SK-MEL-5 (cell line): ENCODE results near the gene LSM7. TPM values are rescaled to one million over a fixed set of nuclear protein-coding genes. Genes with fewer than 3 reads are reported as not detected.
"Not testable (repeated sequence)": the region's sequence is repeated elsewhere in the genome, so short reads cannot be mapped to it uniquely, and the experiment has no call there.

Experiments
- DNase-seq: peaks from one replicate; pipeline ENCODE4 v3.0.0-alpha.2; 2016; ENCODE audit warnings: low read depth, low spot score
- in situ Hi-C: cut with HindIII; loops from 2 replicates; pipeline ENCODE4 v1.10.0; 2016; ENCODE audit warnings: low sequenced_read_pairs, high pct_unique_total_duplicates, low pct_unique_long_range_greater_than_20kb
- total RNA-seq: library from RNA; depleted of rRNA; stranded (reverse); fragments of >200 nt; shearing (Covaris generic); gene quantifications from 2 replicates; pipeline ENCODE4 v1.2.3, GENCODE V29; 2014

LSM7 gene
- total RNA-seq, 1 experiment from 2014 or later: 128 TPM

DNA sequence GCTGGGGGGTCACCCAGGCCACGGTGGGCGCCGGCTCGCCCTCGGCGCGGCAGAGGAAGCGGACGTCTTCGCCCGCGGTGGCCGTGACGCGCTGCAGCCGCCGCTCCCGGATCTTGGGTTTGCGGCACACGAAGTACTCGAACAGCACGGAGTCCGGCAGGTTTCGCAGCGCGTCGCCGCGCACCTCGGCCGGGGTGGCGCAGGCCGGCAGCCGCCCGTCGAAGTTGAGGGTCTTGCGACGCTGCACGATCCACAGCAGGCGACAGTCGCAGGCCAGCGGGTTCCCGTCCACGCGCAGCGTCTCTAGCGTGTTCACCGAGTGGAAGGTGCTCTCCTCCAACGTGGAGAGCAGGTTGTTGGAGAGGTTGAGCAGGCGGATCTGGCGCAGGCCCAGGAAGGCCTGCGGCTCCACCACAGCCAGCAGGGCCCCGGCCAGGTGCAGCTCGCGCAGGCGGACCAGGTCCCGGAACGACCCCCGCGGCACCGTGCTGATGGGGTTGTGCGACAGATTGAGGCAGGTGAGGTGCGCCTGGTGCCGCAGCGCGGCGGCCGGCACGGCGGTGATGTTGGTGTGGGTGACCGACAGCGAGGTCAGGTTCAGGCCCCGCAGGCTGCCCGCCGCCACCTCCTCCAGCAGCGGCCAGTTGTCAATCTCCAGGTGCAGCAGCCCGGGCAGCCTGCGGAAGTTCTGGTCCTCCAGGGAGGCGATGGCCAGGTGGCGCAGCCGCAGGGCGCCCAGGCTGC, 37.8 kb downstream of the LSM7 start:
- in situ Hi-C loops: no loop called here
- no peak for DNase-seq

DNA sequence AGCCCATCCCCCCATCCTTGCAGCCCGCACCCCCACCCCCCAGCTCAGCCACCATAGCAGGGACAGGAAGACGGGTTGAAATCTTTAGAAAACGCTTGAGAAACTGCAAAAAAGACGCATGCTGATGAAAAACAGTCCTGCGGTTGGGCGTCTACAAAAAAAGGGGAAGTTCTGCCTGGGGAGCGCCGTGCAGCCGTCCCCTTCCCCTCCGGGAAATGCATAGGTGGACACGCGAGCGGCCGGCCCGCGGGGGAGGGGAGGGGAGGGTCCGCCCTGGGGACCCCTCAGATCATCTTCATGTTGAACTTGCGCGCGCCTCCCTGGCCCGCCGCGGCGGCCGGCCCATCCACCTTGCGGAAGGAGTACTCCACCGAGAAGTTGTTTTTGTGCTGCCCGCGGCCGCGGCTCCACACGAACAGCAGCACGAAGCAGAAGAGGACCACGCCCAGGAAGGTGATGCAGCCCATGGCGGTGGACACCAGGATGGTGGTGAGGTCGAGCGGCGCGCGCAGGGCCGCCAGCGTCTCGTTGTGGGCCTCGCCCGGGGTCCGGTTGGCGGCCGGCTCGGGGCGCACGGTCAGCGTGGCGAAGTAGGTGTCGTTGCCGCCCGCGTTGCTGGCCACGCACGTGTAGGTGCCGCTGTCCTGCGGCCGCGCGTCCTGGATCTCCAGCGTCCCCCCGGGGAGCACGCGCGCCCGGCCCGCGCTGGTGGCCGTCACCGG, 38.5 kb downstream of the LSM7 start:
- DNase-seq: no peak
- in situ Hi-C loops: no loop called here

DNA sequence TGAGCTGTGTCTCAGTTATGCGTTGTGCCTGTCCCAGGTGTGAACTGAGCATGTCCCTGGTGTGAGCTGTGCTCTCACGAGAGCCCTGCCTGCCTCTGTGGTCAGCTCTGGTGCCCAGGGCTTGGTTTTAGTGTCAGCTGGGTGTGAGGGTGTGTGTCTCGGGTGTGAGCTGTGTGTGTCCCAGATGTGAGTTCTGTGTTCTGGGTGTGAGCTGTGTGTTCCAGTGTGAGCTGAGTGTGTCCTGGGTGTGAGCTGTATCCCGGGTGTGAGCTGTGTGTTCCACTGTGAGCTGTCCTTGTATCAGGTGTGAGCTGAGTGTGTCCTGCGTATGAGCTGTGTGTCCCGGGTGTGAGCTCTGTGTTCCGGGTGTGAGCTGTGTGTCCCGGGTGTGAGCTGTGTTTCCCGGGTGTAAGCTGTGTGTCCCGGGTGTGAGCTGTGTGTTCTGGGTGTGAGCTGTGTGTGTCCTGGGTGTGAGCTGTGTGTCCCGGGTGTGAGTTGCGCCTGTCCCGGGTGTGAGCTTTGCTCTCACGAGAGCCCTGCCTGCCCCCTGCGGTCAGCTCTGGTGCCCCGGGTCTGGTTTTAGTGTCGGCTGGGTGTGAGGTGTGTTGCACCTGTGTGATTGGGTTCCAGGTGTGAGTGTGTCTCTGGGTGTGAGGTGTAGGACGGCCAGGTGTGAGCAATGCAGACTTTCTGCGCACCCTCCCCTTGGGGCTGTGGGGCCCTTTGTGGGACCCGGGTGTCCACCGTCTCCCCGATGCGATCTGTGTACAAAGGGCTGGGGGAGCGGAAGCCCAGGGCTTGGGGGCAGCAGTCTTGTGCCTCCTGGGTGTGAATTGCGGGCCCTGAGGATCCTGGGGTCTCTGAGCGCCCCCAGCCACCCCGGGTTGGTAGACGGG, 39.3 kb downstream of the LSM7 start:
- DNase-seq: no peak
- in situ Hi-C loops: no loop called here

DNA sequence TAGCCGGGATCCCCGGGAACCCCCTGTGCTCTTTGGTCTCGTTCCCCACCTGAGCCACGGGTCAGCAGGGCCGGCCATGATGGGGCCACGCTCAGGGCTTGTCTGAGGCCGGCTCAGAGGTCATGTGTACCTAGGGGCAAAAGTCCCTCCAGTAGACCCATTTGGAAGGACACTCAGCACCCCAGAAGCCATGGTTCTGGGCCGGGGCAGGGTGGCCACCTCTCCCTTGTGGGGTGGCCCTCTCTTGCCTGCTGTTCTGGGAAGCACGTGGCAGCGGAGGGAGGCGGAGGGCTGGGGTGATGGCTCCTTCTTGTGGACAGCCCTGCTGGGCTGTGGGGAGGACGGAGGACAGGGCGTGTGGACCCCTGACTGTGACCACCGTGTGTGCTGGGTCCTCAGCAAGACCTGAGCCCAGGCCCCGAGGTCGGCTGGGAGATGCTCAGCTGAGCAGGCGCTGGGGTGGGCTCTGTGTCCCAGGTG, 40.0 kb downstream of the LSM7 start:
- in situ Hi-C loops: no loop called here
- no peak for DNase-seq

GRCh38 chr19:2287585-2288337, 40.6 kb downstream of the LSM7 start:
- in situ Hi-C loops: no loop called here
- no peak for DNase-seq

DNA sequence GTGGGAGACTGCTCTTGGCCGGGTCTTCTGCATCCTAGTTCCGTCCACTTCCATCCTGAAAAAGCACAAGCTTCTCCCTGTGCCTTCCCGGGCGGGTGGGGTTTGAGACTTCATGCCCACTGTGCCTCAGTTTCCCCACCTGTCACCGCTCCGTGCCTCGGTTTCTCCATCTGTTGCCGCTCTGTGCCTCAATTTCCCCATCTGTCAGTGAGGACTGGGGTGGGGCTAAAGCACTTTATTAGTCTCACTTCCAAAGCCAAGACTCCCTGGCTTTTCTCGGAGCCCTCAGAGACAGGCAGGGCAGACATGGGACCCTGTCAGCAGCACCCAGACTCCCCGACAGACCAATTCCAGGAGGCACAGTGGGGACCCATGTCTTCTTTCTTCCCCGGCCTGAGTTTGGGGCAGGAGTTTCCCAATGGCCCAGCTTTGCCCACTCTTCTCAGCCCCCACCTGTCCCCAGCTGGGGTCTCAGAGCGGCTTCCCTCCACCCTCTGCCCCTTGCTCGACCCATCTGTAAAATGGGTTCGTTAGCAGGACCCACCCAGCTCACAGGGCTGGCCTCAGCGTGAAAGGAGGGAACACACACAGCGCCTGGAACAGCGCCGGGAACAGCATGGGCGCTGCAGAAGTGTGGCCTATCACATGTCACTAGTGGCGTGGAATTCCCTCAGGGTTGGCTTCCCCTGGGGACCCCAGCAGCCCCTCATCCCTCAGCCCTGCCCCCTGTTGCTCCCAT, 41.8 kb downstream of the LSM7 start:
- DNase-seq: no peak
- in situ Hi-C loops: no loop called here

DNA sequence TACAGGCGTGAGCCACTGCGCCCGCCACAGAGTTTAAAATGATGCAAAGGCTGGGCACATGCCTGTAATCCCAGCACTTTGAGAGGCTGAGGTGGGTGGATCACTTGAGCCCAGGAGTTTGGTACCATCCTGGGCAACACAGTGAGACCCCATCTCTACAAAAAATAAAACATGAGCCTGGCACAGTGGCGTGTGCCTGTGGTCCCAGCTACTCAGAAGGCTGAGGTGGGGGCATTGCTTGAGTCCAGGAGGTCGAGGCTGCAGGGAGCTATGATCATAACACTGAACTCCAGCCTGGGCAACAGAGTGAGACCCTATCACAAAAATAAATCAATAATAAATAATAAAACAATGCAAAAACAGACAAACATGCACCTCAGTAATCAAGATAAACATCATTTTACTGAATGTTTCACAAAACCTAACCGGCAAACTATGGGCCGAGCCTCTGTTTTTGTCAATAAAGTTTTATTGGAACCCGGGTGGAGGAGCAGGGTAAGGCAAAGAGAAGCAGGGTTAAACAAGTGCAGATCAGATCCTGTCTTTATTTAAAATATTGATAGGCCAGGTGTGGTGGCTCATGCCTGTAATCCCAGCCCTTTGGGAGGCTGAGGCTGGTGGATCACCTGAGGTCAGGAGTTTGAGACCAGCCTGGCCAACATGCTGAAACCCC, 44.4 kb downstream of the LSM7 start:
- no peak for DNase-seq
- in situ Hi-C loops: no loop called here

DNA sequence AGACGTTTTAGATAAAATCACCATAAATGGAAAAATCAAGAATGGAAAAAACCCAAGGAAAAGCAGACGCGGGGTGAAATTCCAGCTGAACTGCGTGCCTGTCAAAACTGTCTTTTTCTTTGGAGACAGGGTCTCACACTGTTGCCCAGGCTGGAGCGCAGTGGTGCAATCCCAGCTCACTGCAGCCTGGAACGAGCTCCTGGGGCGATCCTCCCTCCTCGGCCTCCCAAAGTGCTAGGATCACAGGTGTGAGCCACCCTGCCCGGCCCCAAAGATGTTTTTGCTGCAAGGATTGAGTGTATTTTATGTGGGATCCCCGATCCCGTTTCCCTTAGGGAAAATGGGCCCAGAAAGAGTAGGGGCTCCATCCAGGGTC, 45.5 kb downstream of the LSM7 start:
- no peak for DNase-seq
- in situ Hi-C loops: no loop called here

DNA sequence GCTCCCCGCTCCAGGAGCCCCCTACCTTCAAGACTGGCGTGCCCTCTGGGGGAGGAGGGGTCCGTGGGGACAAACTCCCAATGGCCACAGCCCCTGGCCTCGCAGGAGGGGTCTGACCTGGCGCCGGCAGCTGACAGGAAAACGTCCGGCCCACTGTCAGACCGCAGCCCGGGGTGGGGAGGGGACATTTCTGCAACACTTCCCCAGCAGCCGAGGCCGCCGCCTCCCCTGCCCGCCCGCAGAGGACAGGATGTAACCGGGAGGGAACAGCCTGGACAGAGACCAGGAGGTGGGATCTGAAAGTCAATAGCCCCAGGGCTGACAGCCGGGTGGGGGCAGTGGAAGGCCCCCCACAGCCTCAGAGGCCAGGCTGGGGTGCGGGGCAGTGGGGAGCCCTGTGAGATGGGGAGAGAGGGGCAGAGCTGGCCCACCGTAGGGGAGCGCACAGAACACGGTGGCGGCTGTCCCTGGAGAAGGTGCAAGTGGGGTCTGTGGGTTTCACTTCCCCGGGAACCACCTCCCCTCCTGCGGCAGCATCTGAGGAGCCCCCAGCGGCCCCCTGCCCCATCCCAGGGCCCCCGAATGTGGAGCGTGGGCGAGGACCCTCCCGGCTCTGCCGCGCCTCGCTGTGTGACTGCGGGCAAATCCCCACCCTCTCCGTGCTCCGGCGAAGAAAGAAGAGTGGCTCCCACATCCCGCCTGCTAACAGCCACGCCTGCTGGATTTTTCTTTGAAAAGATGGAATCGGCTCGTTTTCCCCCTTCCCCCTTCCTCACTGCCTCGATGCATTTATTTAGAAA, 46.1 kb downstream of the LSM7 start, which contains the start of gene PEAK3:
Gene PEAK3 (minus strand): TSS at position 114 of the 800 bp plus-strand sequence. CDS start 1,244 bp downstream, outside the sequence.
- in situ Hi-C loops: no loop called here
- DNase-seq: no peak

DNA sequence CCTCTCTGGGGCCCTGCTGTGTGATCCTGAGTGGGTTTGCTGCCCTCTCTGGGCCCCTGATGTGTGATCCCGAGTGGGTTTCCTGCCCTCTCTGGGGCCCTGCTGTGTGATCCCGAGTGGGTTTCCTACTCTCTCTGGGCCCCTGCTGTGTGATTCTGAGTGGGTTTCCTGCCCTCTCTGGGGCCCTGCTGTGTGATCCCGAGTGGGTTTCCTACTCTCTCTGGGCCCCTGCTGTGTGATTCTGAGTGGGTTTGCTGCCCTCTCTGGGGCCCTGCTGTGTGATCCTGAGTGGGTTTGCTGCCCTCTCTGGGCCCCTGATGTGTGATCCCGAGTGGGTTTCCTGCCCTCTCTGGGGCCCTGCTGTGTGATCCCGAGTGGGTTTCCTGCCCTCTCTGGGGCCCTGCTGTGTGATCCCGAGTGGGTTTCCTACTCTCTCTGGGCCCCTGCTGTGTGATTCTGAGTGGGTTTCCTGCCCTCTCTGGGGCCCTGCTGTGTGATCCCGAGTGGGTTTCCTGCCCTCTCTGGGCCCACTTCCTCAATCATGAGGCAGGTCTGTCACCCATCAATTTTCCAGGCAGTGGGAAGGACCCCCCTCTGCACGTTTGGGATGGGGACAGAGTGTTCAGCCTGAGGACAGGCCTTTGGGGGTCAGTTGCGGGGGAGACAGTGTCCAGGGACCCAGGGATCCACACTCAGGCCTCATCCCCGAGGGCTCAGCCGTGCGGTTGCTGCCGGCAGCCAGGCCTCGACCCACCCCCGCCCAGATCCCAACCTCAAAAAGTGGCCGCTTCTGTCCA, 46.9 kb downstream of the LSM7 start:
- DNase-seq, in situ Hi-C loops: not testable (repeated sequence)

DNA sequence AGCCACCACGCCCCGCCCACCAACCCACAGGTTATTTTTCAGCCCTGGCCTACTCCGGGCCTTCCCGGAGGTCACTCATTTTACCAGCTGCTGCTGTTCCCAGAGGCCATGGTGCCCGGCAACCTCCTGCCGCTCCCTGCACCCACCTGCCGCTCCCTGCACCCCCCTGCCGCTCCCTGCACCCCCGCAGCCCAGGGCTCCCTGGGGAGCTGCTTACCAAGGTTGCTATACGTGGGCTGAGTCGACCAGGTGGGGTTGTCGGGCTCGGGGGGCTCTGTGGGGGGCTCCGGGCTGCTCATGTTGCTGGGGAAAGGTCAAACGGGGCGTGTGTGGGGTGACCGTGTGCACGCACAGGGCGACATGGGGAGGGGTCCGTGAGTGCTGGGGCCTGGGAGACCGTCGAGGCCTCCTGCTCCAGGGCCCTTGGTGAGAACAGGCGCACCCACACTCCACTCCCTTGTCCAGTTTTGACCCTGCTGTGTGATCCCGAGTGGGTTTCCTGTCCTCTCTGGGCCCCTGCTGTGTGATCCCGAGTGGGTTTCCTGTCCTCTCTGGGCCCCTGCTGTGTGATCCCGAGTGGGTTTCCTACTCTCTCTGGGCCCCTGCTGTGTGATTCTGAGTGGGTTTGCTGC, 47.6 kb downstream of the LSM7 start:
- in situ Hi-C loops: no loop called here
- DNase-seq: no peak

DNA sequence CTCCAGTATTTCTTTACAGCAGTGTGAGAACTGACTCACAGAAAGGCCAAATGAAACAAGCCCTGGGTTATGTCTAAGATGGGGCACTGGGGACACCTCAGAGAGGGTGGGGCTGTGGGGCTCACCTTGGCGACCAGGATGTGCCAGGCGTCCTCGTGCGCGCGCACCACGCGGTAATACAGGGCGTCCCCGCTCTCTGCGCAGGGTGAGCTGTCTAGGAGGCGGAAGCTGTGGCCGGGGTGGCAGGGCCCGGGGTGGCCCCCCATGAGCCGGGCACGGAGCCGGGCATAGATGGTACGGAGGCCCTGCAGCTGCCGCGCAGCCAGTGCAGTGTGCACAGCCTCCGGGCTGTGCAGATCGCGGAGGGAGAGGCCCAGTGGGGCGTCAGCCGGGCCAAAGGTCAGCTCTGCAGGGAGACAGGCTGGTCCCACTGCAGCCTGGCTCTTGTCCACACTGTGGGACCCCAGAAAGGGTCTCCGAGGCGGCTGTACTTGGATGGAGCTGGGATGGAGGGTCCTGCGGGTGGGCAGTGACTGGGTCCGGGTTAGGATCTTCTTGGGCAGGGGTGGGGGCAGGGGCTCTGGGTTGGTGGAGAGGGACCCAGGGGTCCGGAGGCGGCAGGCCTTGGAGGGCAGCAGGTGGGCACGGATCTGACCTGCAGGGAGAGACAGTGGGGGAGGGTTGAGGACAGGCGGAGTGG, 49.8 kb downstream of the LSM7 start:
- in situ Hi-C loops: no loop called here
- no peak for DNase-seq

DNA sequence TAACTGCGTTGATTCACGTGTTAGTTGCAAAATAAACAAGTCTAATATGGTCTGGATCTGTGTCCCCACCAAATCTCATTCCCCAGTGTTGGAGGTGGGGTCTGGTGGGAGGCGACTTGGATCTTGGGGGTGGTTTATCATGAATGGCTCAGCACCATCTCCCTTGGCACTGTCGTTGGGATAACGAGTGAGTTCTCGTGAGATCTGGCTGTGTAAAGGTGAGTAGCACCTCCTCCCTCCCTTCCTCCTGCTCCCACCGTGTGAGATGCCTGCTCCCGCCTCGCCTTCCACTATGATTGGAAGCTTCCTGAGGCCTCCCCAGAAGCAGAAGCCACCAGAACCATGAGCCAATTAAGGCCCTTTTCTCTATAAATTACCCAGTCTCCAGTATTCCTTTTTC, 51.2 kb downstream of the LSM7 start:
- in situ Hi-C loops: no loop called here
- DNase-seq: no peak

DNA sequence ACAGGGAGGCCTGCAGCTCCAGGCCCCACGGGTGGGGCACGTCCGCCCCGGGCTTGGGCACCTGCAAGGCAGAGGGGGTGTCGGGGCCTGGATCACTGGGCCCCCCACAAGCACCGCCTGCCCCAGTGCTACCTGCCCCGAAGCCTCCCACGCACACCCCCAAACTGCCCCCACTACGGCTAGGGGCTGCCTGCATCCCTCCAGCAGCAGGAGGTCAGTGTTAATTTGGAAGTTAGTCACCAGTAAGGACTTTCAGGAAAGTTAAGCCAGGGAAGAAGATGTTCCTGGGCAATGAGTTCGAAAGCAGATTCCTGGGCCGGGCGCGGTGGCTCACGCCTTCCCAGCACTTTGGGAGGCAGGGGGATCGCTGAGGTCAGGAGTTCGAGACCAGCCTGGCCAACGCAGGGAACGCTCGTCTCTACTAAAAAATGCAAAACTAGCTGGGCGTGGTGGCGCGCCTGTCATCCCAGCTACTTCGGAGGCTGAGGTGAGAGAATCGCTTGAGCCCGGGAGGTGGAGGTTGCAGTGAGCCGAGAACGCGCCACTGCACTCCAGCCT, 51.9 kb downstream of the LSM7 start:
- no peak for DNase-seq
- in situ Hi-C loops: no loop called here
